GM12865 (cell line): ENCODE results near the gene TBC1D8.

Experiments
- DNase-seq: peaks from one replicate; pipeline ENCODE4 v3.0.0; 2010; ENCODE audit warnings: low read depth
- H3K4me3 ChIP-seq: 2 replicates; pipeline ENCODE4 v1.5.1; 2011; ENCODE audit warnings: mild to moderate bottlenecking, low read depth, low read length, control low read depth
- CTCF ChIP-seq: IDR thresholded peaks from 2 replicates; pipeline ENCODE4 v1.5.1; 2011; ENCODE audit warnings: low read length, control low read depth, low read depth, inconsistent platforms; ENCODE audit not compliant: insufficient read depth; ENCODE audit errors: missing control alignments

TBC1D8 gene

GRCh38 chr2:100976645-100977391, 174.4 kb downstream of the TBC1D8 start:
- no peak overlapping the region for H3K4me3 ChIP-seq
- TF ChIP-seq CTCF, result no peak
- peak; percentile 74 for DNase-seq

- H3K4me3 ChIP-seq, result no peak overlapping the region
- no peak for TF ChIP-seq CTCF
- DNase-seq, result no peak
Measured at GRCh38 chr2:100976061-100976460, 175.1 kb downstream of the TBC1D8 start.

- no peak for TF ChIP-seq CTCF
- H3K4me3 ChIP-seq, result no peak overlapping the region
- DNase-seq, result no peak
Measured at GRCh38 chr2:100975521-100975785, 175.7 kb downstream of the TBC1D8 start.

- no peak for DNase-seq
- no peak overlapping the region for H3K4me3 ChIP-seq
- no peak for TF ChIP-seq CTCF
Measured at GRCh38 chr2:100974712-100975520, 176.3 kb downstream of the TBC1D8 start.

- TF ChIP-seq CTCF, result no peak
- H3K4me3 ChIP-seq, result no peak overlapping the region
- no peak for DNase-seq
Measured at GRCh38 chr2:100972452-100972851, 178.7 kb downstream of the TBC1D8 start.

GRCh38 chr2:100971221-100971620, 180.0 kb downstream of the TBC1D8 start:
- no peak overlapping the region for H3K4me3 ChIP-seq
- no peak for TF ChIP-seq CTCF
- no peak for DNase-seq
